Fibroblast of pulmonary artery (primary cell): ENCODE measurements around the gene TTC27.

Experiments
- DNase-seq: peaks from one replicate; pipeline ENCODE4 v3.0.0-alpha.2; 2010; ENCODE audit warnings: low read depth
- H3K4me3 ChIP-seq: replicated peaks from 2 replicates; pipeline ENCODE4 v1.5.1; 2011; ENCODE audit warnings: low read depth, mild to moderate bottlenecking, control low read depth, low read length, moderate library complexity
- CTCF ChIP-seq: IDR thresholded peaks from 2 replicates; pipeline ENCODE4 v1.5.1; 2011; ENCODE audit warnings: mild to moderate bottlenecking, control low read depth, low read length, inconsistent platforms; ENCODE audit errors: missing control alignments

TTC27 gene

GRCh38 chr2:32617599-32618189 lies 10.2 kb upstream of the TTC27 start:
- TF ChIP-seq CTCF, result no peak
- H3K4me3 ChIP-seq, result no peak overlapping the region
- DNase-seq, result no peak

GRCh38 chr2:32622570-32623310 lies 5.1 kb upstream of the TTC27 start:
- H3K4me3 ChIP-seq, result no peak overlapping the region
- no peak for TF ChIP-seq CTCF
- DNase-seq, result no peak

- H3K4me3 ChIP-seq, result no peak overlapping the region
- no peak for TF ChIP-seq CTCF
- no peak for DNase-seq
Observed at GRCh38 chr2:32623311-32623706, 4.5 kb upstream of the TTC27 start.

GRCh38 chr2:32624812-32625211 lies 3.0 kb upstream of the TTC27 start:
- no peak for TF ChIP-seq CTCF
- DNase-seq, result no peak
- no peak overlapping the region for H3K4me3 ChIP-seq

- no peak for DNase-seq
- H3K4me3 ChIP-seq, result no peak overlapping the region
- no peak for TF ChIP-seq CTCF
Observed at GRCh38 chr2:32626639-32627221, 1.1 kb upstream of the TTC27 start.

GRCh38 chr2:32627441-32627813 lies 423 bp upstream of the TTC27 start:
- TF ChIP-seq CTCF, result peak; percentile 38
- peak overlapping the region; percentile 100 for H3K4me3 ChIP-seq
- DNase-seq, result peak; percentile 53
